Skin epidermis (tissue), 12 donors: ENCODE data around the gene MPPED1.
A peak's percentile ranks its signal among the peaks of the same experiment; 100 is the strongest.

Experiments
- H3K27ac ChIP-seq, 21 experiments: fragments of 200-600 bp; sonication (generic) in 11 of 21; one replicate each; pipeline ENCODE4 v1.5.0; 2020; ENCODE audit warnings: mild to moderate bottlenecking in 3 of 21, inconsistent platforms in 2 of 21, moderate library complexity in 2 of 21
- H3K4me3 ChIP-seq, 7 experiments: fragments of 200-600 bp; sonication (generic) in 2 of 7; one replicate each; pipeline ENCODE4 v1.5.0; 2020; ENCODE audit warnings: inconsistent platforms in 2 of 7, mild to moderate bottlenecking in 2 of 7, moderate library complexity in 1 of 7

The MPPED1 gene

GRCh38 chr22:43530349-43531201 lies 118.8 kb downstream of the MPPED1 start:
- Histone ChIP-seq H3K27ac (peak overlapping the region in 14 of 21 experiments; percentile 20 to 82 (median 54)), H3K4me3 (peak overlapping the region in 3 of 7 experiments; percentile 0 to 27 (median 17))

DNA sequence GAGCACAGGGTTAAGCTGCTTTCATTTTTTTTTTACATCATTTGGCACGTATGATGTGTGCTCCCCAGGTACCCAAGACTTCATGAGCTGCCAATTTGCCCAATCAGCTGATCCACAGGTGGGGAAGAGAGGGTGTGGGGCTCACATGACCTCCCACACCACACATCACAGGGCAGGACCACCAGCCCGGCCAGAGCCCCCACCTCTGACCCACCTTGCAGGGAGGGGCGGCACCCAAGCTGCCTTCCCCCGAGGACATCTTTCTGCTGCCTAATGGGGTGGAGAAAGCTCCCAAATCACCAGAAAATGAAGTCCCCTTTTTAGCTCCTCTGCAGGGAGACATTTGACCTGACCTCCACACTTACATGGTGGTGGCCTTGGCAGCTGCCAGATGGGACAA lies 119.8 kb downstream of the MPPED1 start:
- Histone ChIP-seq H3K27ac (no peak overlapping the region), H3K4me3 (no peak overlapping the region)

- no peak overlapping the region for H3K27ac ChIP-seq
- no peak overlapping the region for H3K4me3 ChIP-seq
These were observed 120.7 kb downstream of the MPPED1 start for GRCh38 chr22:43532301-43533155.

GRCh38 chr22:43533156-43533530 lies 121.3 kb downstream of the MPPED1 start:
- H3K27ac ChIP-seq = no peak overlapping the region
- H3K4me3 ChIP-seq = no peak overlapping the region

- Histone ChIP-seq H3K27ac (no peak overlapping the region), H3K4me3 (no peak overlapping the region)
These were observed 122.0 kb downstream of the MPPED1 start for GRCh38 chr22:43533656-43534428.

- H3K4me3 ChIP-seq = no peak overlapping the region
- H3K27ac ChIP-seq = no peak overlapping the region
These were observed 123.1 kb downstream of the MPPED1 start for GRCh38 chr22:43534916-43535315.

GRCh38 chr22:43535336-43535735 lies 123.5 kb downstream of the MPPED1 start:
- Histone ChIP-seq H3K27ac (no peak overlapping the region), H3K4me3 (no peak overlapping the region)

- no peak overlapping the region for H3K4me3 ChIP-seq
These were observed 123.9 kb downstream of the MPPED1 start for GRCh38 chr22:43535741-43536140.

DNA sequence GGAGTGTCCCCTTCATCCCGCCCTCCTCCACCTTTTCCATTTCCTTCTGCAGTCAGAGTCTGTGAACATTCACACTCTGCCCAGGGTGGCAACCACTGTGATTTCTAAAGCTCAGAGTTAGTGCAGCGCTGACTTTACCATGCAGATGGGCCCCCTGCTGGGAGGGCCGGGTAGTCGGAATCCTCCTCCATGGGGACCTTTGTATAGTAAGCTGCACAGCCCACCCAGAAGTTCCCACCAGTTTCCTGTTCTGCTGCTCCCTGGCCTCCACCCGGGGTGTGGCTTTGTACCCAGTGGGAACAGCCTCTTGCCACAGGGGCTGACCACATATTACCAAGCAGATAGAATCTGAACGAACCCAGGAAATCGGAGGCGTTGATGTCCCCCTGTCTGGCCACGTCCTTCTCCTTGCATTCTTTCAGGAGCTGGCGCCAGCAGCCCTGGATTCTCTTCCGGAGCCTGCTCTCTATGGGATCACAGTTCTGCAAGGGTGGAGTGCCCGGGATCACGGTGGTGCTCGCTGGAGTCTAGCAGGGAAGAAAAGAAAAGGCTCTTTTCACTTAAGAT lies 125.3 kb downstream of the MPPED1 start:
- no peak overlapping the region for H3K4me3 ChIP-seq
- H3K27ac ChIP-seq = no peak overlapping the region

More at GRCh38 chr22:43535741-43536140, 123.9 kb downstream of the MPPED1 start:
- H3K27ac ChIP-seq = no peak overlapping the region

GRCh38 chr22:43539572-43540528 lies 128.0 kb downstream of the MPPED1 start:
- H3K4me3 ChIP-seq = no peak overlapping the region
- H3K27ac ChIP-seq = no peak overlapping the region

- no peak overlapping the region for H3K27ac ChIP-seq
- no peak overlapping the region for H3K4me3 ChIP-seq
These were observed 128.7 kb downstream of the MPPED1 start for GRCh38 chr22:43540529-43540923.

DNA sequence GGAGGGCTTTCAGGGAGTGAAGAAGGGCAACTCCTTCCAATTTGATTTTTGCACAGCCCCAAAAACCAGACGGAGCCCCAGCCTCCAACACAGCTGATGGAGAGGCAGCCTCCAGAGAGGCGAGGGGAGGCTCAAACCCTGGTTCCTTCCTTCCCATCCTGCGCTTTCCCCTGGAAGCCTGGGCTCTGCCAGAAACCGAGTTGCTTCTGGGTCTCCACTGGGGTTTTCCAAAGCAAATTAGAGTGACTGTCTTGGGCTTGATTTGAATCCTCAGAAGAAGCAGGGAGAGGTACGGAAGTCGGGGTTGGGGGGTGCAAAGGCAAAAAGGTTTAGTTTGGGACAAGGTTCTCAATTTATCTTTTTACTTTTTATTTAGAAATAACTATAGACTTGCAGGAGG lies 129.2 kb downstream of the MPPED1 start:
- no peak overlapping the region for H3K27ac ChIP-seq
- no peak overlapping the region for H3K4me3 ChIP-seq

- H3K4me3 ChIP-seq = no peak overlapping the region
- H3K27ac ChIP-seq = no peak overlapping the region
These were observed 129.9 kb downstream of the MPPED1 start for GRCh38 chr22:43541462-43542407.

GRCh38 chr22:43542681-43543521 lies 131.1 kb downstream of the MPPED1 start:
- H3K27ac ChIP-seq = no peak overlapping the region
- H3K4me3 ChIP-seq = no peak overlapping the region

GRCh38 chr22:43543522-43544288 lies 131.9 kb downstream of the MPPED1 start:
- Histone ChIP-seq H3K4me3 (no peak overlapping the region), H3K27ac (no peak overlapping the region)

DNA sequence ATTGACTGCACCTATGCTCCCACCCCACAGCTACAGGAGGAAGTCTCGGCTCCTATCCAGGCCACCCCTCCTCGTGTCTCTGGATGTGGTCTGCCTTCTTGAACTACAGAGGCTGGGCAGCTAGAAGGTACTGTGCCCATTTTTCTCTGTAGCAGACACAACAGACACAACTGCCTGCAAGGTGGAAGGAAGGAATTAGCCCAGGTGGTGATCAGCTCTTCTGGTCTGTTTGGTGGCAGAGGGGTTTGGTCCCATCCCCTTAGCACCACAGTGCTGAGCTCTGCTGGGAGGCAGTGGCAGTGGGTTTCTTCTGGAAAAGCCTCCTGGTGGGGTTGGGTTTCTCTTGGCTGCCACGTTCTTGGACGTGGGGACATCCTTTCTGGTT lies 132.5 kb downstream of the MPPED1 start:
- no peak overlapping the region for H3K4me3 ChIP-seq

More for the DNA sequence above, 132.5 kb downstream of the MPPED1 start:
- no peak overlapping the region for H3K27ac ChIP-seq
